Liver (tissue), 3 donors: ENCODE measurements around the gene NEAT1.
A peak's percentile ranks its signal among the peaks of the same experiment; 100 is the strongest.

Experiments
- CTCF ChIP-seq: fragments of 150-350 bp; IDR thresholded peaks from 2 replicates; pipeline ENCODE4 v1.5.1; 2017; ENCODE audit warnings: improper control_type of control experiment, low read depth, low read length; ENCODE audit not compliant: missing input control
- EGR1 ChIP-seq, 2 donors: IDR thresholded peaks; 2 replicates each; pipeline ENCODE4 v1.6.1; 2016 to 2018; ENCODE audit warnings: antibody characterized with exemption in 2 of 2, low read depth in 2 of 2
- FOXA1 ChIP-seq: IDR thresholded peaks from 2 replicates; pipeline ENCODE4 v1.6.1; 2016; ENCODE audit warnings: antibody characterized with exemption
- GABPA ChIP-seq, 2 donors: IDR thresholded peaks in 1 of 2; conservative IDR thresholded peaks in 1 of 2; 2 replicates each; pipeline ENCODE4 v1.6.1; 2016; ENCODE audit warnings: antibody characterized with exemption in 2 of 2, mild to moderate bottlenecking in 1 of 2, moderate library complexity in 1 of 2
- HNF4A ChIP-seq, 2 donors: conservative IDR thresholded peaks; 2 replicates each; pipeline ENCODE4 v1.6.1; 2016; ENCODE audit warnings: antibody characterized with exemption in 2 of 2, mild to moderate bottlenecking in 2 of 2
- JUND ChIP-seq, 2 donors: IDR thresholded peaks; 2 replicates each; pipeline ENCODE4 v1.6.1; 2016; ENCODE audit warnings: antibody characterized with exemption in 2 of 2
- RAD21 ChIP-seq, 2 donors: IDR thresholded peaks; 2 replicates each; pipeline ENCODE4 v1.6.1; 2016; ENCODE audit warnings: antibody characterized with exemption in 2 of 2, mild to moderate bottlenecking in 2 of 2
- SP1 ChIP-seq: IDR thresholded peaks from 2 replicates; pipeline ENCODE4 v1.6.1; 2018; ENCODE audit warnings: antibody characterized with exemption, mild to moderate bottlenecking
- TAF1 ChIP-seq: conservative IDR thresholded peaks from 2 replicates; pipeline ENCODE4 v1.6.1; 2016; ENCODE audit warnings: antibody characterized with exemption, mild to moderate bottlenecking
- YY1 ChIP-seq: IDR thresholded peaks from 2 replicates; pipeline ENCODE4 v1.6.1; 2016; ENCODE audit warnings: antibody characterized with exemption, mild to moderate bottlenecking
- TF ChIP-seq, protein P1 (sequence below): IDR thresholded peaks from 2 replicates; pipeline ENCODE4 v1.6.1; 2016; ENCODE audit warnings: antibody characterized with exemption
- TF ChIP-seq, protein P2 (sequence below): IDR thresholded peaks from 2 replicates; pipeline ENCODE4 v1.6.1; 2016; ENCODE audit warnings: antibody characterized with exemption
- TF ChIP-seq, protein P3 (sequence below): IDR thresholded peaks from 2 replicates; pipeline ENCODE4 v1.6.1; 2016; ENCODE audit warnings: antibody characterized with exemption
- TF ChIP-seq, protein P4 (sequence below): IDR thresholded peaks from 2 replicates; pipeline ENCODE4 v1.6.1; 2016; ENCODE audit warnings: antibody characterized with exemption, mild to moderate bottlenecking
- donor health status: healthy.
- donor health status: healthy.

DNA sequence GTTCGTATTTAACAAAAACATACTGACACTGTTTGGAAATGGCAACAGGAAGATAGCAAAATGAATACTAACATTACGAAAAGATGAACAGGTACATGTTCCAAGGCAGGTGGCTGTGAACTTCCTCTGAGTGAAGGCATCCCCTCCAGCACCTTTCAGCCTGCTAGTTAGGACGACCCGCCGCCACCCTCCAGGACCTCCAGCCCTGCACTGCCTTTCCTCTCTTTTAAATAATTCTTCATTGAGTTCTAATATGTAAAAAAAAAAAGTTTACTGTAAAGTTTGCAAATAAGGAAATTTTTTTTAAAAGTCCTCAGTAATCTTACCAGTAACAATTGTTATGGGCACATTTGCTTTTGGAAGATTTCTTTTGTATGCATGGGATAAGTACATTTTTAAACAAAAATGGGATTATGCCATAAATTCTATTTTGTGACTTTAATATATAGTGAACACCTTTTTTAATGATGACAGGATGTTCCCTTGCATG, 6.0 kb downstream of the NEAT1 start:
- TF ChIP-seq CTCF = no peak
- TF ChIP-seq, protein P1, sequence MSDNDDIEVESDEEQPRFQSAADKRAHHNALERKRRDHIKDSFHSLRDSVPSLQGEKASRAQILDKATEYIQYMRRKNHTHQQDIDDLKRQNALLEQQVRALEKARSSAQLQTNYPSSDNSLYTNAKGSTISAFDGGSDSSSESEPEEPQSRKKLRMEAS = no peak
- no peak for TF ChIP-seq RAD21 (IDR thresholded peaks at IDR 0.05)
- TF ChIP-seq, protein P2, sequence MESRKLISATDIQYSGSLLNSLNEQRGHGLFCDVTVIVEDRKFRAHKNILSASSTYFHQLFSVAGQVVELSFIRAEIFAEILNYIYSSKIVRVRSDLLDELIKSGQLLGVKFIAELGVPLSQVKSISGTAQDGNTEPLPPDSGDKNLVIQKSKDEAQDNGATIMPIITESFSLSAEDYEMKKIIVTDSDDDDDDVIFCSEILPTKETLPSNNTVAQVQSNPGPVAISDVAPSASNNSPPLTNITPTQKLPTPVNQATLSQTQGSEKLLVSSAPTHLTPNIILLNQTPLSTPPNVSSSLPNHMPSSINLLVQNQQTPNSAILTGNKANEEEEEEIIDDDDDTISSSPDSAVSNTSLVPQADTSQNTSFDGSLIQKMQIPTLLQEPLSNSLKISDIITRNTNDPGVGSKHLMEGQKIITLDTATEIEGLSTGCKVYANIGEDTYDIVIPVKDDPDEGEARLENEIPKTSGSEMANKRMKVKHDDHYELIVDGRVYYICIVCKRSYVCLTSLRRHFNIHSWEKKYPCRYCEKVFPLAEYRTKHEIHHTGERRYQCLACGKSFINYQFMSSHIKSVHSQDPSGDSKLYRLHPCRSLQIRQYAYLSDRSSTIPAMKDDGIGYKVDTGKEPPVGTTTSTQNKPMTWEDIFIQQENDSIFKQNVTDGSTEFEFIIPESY = peak; percentile 14
- no peak for TF ChIP-seq YY1
- no peak for TF ChIP-seq SP1
- TF ChIP-seq HNF4A (conservative IDR thresholded peaks at IDR 0.05) = no peak
- TF ChIP-seq FOXA1 = no peak
- TF ChIP-seq, protein P3, sequence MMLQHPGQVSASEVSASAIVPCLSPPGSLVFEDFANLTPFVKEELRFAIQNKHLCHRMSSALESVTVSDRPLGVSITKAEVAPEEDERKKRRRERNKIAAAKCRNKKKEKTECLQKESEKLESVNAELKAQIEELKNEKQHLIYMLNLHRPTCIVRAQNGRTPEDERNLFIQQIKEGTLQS = no peak
- TF ChIP-seq EGR1 (IDR thresholded peaks at IDR 0.05; ENCODE audit: low read depth in 2 of 2) = no peak
- no peak for TF ChIP-seq GABPA (IDR thresholded peaks at IDR 0.05 in 1 of 2, conservative IDR thresholded peaks at IDR 0.05 in 1 of 2)
- no peak for TF ChIP-seq TAF1
- TF ChIP-seq, protein P4, sequence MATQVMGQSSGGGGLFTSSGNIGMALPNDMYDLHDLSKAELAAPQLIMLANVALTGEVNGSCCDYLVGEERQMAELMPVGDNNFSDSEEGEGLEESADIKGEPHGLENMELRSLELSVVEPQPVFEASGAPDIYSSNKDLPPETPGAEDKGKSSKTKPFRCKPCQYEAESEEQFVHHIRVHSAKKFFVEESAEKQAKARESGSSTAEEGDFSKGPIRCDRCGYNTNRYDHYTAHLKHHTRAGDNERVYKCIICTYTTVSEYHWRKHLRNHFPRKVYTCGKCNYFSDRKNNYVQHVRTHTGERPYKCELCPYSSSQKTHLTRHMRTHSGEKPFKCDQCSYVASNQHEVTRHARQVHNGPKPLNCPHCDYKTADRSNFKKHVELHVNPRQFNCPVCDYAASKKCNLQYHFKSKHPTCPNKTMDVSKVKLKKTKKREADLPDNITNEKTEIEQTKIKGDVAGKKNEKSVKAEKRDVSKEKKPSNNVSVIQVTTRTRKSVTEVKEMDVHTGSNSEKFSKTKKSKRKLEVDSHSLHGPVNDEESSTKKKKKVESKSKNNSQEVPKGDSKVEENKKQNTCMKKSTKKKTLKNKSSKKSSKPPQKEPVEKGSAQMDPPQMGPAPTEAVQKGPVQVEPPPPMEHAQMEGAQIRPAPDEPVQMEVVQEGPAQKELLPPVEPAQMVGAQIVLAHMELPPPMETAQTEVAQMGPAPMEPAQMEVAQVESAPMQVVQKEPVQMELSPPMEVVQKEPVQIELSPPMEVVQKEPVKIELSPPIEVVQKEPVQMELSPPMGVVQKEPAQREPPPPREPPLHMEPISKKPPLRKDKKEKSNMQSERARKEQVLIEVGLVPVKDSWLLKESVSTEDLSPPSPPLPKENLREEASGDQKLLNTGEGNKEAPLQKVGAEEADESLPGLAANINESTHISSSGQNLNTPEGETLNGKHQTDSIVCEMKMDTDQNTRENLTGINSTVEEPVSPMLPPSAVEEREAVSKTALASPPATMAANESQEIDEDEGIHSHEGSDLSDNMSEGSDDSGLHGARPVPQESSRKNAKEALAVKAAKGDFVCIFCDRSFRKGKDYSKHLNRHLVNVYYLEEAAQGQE = no peak
- TF ChIP-seq JUND (IDR thresholded peaks at IDR 0.05) = peak in 1 of 2 donors; percentile 6
